Measurements from ENCODE around the gene PCED1A. TPM values are rescaled to one million over a fixed set of nuclear protein-coding genes. Genes with fewer than 3 reads are reported as not detected.

PCED1A gene
- total and polyA plus RNA-seq, 2 donors (not counting 3 experiments of a cell fraction or from before 2014, with no cell fraction given) = 20.1 to 32.0 TPM

GRCh38 chr20:2889797-2890196 lies 49.3 kb upstream of the PCED1A start:
- intact Hi-C loops (cut with micrococcal nuclease) = no loop called here
- no peak for FAIRE-seq
- POLR2A ChIA-PET = no interaction called here
- H3K9ac ChIP-seq (replicated peaks; ENCODE audit: extremely low read depth, insufficient read depth, low read length) = no peak overlapping the region
- no peaks in the 10 kb centered on the region for H3K36me3 ChIP-seq (ENCODE audit: control insufficient read depth in 2 of 2, extremely low read depth in 1 of 2, insufficient read depth in 2 of 2, low read length in 2 of 2)
- no peak overlapping the region for H3K27ac ChIP-seq (ENCODE audit: insufficient read depth, low read depth, low read length)
- no peak for TF ChIP-seq GATA2 (IDR thresholded peaks at IDR 0.05; ENCODE audit: insufficient read depth, insufficient read length, low read depth, low read length)
- no peak for TF ChIP-seq FOS (IDR thresholded peaks at IDR 0.05; ENCODE audit: borderline replicate concordance, insufficient read depth, low read length)
- no peak for TF ChIP-seq POLR2AphosphoS5 (IDR thresholded peaks at IDR 0.05; ENCODE audit: insufficient read depth, low read depth, low read length)
- no peak for TF ChIP-seq POLR2A (IDR thresholded peaks at IDR 0.05; ENCODE audit: low read depth, low read length)
- TF ChIP-seq JUN (IDR thresholded peaks at IDR 0.05; ENCODE audit: borderline replicate concordance, insufficient read depth, insufficient read length, low read depth) = no peak
- H3K4me2 ChIP-seq (ENCODE audit: insufficient read depth, low read length) = no peak overlapping the region
- CTCF ChIA-PET = interaction anchor here (1.1 kb wide), 1 partner anchor 11 kb away, joined by 3 read pairs; no protein-coding TSS in a partner anchor
- H3K27me3 ChIP-seq (ENCODE audit: control insufficient read depth in 2 of 2, insufficient read depth in 2 of 2, low read length in 2 of 2) = no peaks in the 10 kb centered on the region
- no peak for DNase-seq (ENCODE audit: low read depth, low spot score)
- H3K9me3 ChIP-seq (replicated peaks; ENCODE audit: control insufficient read depth, insufficient read depth, low read length) = no peaks in the 10 kb centered on the region
- H3K79me2 ChIP-seq (ENCODE audit: control insufficient read depth, insufficient read depth, low read length) = peaks cover 79% of the 10 kb centered on the region
- no peak overlapping the region for H3K4me3 ChIP-seq (replicated peaks in 1 of 3; ENCODE audit: insufficient read depth in 1 of 3, low read depth in 1 of 3, low read length in 3 of 3)
- dilution Hi-C loops (cut with MboI; ENCODE audit: extremely low pct_ligation_motif_present, low sequenced_read_pairs) = no loop called here
- H2AFZ ChIP-seq (ENCODE audit: low read depth, low read length) = no peak overlapping the region
- H4K20me1 ChIP-seq (replicated peaks; ENCODE audit: control insufficient read depth, extremely low read depth, insufficient read depth, low read length) = peaks cover 2% of the 10 kb centered on the region
- no peaks in the 10 kb centered on the region for H3K9me1 ChIP-seq (replicated peaks; ENCODE audit: control insufficient read depth, extremely low read depth, insufficient read depth, low read length)
- no TSS peak for BruUV-seq (replicated peaks)
- peaks cover 17% of the 10 kb centered on the region for H3K4me1 ChIP-seq (ENCODE audit: control insufficient read depth, extremely low read depth, insufficient read depth, low read length)

GRCh38 chr20:2889209-2889608 lies 48.8 kb upstream of the PCED1A start:
- no peak for TF ChIP-seq POLR2A (IDR thresholded peaks at IDR 0.05; ENCODE audit: low read depth, low read length)
- TF ChIP-seq FOS (IDR thresholded peaks at IDR 0.05; ENCODE audit: borderline replicate concordance, insufficient read depth, low read length) = no peak
- TF ChIP-seq EZH2 (IDR thresholded peaks at IDR 0.05; ENCODE audit: borderline replicate concordance, low read depth, low read length, severe bottlenecking) = no peak
- no peak for TF ChIP-seq POLR2AphosphoS5 (IDR thresholded peaks at IDR 0.05; ENCODE audit: insufficient read depth, low read depth, low read length)
- TF ChIP-seq CTCF (IDR thresholded peaks at IDR 0.05; ENCODE audit: extremely low read depth in 1 of 2, insufficient read depth in 1 of 2, low read depth in 1 of 2, low read length in 2 of 2) = no peak
- TF ChIP-seq GATA2 (IDR thresholded peaks at IDR 0.05; ENCODE audit: insufficient read depth, insufficient read length, low read depth, low read length) = no peak
- TF ChIP-seq MYC (IDR thresholded peaks at IDR 0.05; ENCODE audit: low read depth, low read length) = no peak
- no peak for TF ChIP-seq MAX (IDR thresholded peaks at IDR 0.05; ENCODE audit: insufficient read depth, insufficient read length)
- no peak for TF ChIP-seq JUN (IDR thresholded peaks at IDR 0.05; ENCODE audit: borderline replicate concordance, insufficient read depth, insufficient read length, low read depth)
- Histone ChIP-seq H2AFZ (ENCODE audit: low read depth, low read length) (no peak overlapping the region), H4K20me1 (replicated peaks; ENCODE audit: control insufficient read depth, extremely low read depth, insufficient read depth, low read length) (peaks cover 2% of the 10 kb centered on the region), H3K4me1 (ENCODE audit: control insufficient read depth, extremely low read depth, insufficient read depth, low read length) (peaks cover 17% of the 10 kb centered on the region), H3K4me3 (replicated peaks in 1 of 3; ENCODE audit: insufficient read depth in 1 of 3, low read depth in 1 of 3, low read length in 3 of 3) (no peak overlapping the region), H3K9me1 (replicated peaks; ENCODE audit: control insufficient read depth, extremely low read depth, insufficient read depth, low read length) (no peaks in the 10 kb centered on the region), H3K4me2 (ENCODE audit: insufficient read depth, low read length) (no peak overlapping the region), H3K9me3 (replicated peaks; ENCODE audit: control insufficient read depth, insufficient read depth, low read length) (no peaks in the 10 kb centered on the region), H3K9ac (replicated peaks; ENCODE audit: extremely low read depth, insufficient read depth, low read length) (no peak overlapping the region), H3K79me2 (ENCODE audit: control insufficient read depth, insufficient read depth, low read length) (peaks cover 78% of the 10 kb centered on the region), H3K27me3 (ENCODE audit: control insufficient read depth in 2 of 2, insufficient read depth in 2 of 2, low read length in 2 of 2) (no peaks in the 10 kb centered on the region), H3K27ac (ENCODE audit: insufficient read depth, low read depth, low read length) (no peak overlapping the region), H3K36me3 (ENCODE audit: control insufficient read depth in 2 of 2, extremely low read depth in 1 of 2, insufficient read depth in 2 of 2, low read length in 2 of 2) (no peaks in the 10 kb centered on the region)
- ChIA-PET CTCF (interaction anchor here (1.2 to 1.5 kb wide), 2 partner anchors 10 to 38 kb away, joined by 5 read pairs; no protein-coding TSS in a partner anchor), POLR2A (no interaction called here)
- FAIRE-seq = no peak
- intact Hi-C loops (cut with micrococcal nuclease) = no loop called here
- BruUV-seq (replicated peaks) = no TSS peak
- dilution Hi-C loops (cut with MboI; ENCODE audit: extremely low pct_ligation_motif_present, low sequenced_read_pairs) = no loop called here
- DNase-seq (ENCODE audit: low read depth, low spot score) = no peak

All from endothelial cell of umbilical vein (primary cell).